NCI-H2171 treated with DMSO at 0.1 percent for 48 hours (cell line): ENCODE results near the gene DAD1.
"Not testable (repeated sequence)": the region's sequence is repeated elsewhere in the genome, so short reads cannot be mapped to it uniquely, and the experiment has no call there.

Source experiments
- DNase-seq: peaks from one replicate; lab custom pipeline; 2025; lab: John Stamatoyannopoulos, UW

The DAD1 gene

GRCh38 chr14:22589096-22589839, at the start of gene DAD1:
Gene DAD1 (minus strand): TSS chr14:22589224. CDS start chr14:22589157, 67 bp downstream.
- DNase-seq = peak; percentile 100

GRCh38 chr14:22635980-22636379, 47.0 kb upstream of the DAD1 start:
- DNase-seq = not testable (repeated sequence)

- DNase-seq = no peak
Measured at GRCh38 chr14:22634233-22634900, 45.3 kb upstream of the DAD1 start.

DNA sequence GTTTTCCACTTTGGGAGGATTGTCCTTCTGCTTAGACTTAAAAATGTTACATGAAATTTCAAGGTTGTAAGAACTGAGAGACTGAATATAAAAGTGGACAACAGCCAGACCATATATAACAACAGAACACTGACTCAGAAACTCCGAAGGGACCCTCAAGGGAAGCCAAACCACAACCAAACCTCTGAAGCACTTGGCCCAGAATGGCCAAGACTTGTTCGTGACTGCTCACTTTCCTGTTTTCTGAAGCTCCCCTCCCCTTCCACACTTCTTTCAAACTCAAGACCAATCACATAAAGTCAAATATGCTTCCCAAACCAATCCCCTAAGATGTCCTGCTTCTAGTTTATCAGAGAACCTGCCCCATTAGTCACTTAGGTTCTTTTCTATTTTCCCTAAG, 41.5 kb upstream of the DAD1 start:
- DNase-seq = no peak

DNA sequence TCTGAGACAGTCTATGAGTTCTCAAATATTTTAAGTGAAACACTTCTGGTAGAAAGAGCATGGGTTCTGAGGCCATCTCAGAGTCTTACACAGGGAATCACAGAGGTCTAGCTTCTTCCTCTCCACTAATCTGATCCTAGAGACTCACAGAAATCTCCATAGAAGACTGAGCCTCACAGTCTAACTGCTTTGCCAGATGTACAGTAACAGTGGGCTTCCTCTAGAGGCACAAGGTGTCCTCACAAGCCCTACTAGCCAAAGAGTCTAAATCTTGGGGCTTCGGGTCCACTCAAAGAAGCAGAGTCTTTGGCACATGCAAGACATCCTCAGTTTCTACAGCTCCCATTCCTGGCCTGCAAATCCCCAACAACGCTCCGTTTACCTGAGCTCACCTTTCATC, 41.0 kb upstream of the DAD1 start:
- DNase-seq = no peak

DNA sequence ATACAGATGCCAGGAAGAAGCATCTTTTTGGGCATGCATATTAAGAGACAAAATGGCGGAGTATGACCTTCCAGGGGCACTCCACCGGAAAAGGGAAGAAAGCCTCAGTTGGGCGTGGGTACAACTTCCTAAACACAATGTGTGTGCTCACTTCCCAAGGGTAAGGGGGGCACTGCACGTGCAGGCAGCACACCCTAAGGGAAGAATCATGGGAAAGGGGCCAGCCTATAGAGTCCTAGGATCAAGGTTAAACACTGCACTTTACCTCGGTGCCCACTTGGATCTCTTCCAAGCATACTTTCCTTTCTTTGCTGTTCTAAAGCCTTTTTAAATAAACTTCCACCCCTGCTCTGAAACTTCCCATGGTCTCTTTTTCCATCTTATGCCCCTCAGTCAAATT, 40.3 kb upstream of the DAD1 start:
- no peak for DNase-seq

GRCh38 chr14:22627506-22628263, 38.7 kb upstream of the DAD1 start:
- DNase-seq = no peak

DNA sequence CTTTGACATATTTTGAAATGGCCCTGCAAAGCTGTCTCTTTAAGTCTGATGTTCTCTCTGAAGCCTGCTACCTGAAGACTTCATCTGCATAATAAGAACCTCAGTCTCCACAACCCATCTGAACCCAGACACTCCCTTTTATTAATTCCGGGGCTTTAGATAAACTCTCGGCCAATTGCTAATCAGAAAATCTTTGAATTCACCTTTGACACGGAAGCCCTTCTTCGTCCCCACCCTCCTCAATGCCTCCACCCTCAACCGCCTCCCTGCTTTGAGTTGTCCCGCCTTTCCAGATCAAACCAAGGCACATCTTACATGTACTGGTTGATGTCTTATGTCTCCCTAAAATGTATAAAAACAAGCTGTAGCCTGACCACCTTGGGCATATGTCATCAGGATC, 37.6 kb upstream of the DAD1 start:
- DNase-seq = no peak

GRCh38 chr14:22623047-22623446, 34.0 kb upstream of the DAD1 start:
- no peak for DNase-seq

- DNase-seq = no peak
Measured at GRCh38 chr14:22622255-22622654, 33.2 kb upstream of the DAD1 start.

GRCh38 chr14:22615765-22616164, 26.7 kb upstream of the DAD1 start:
- DNase-seq = not testable (repeated sequence)

- no peak for DNase-seq
Measured at GRCh38 chr14:22614240-22614799, 25.3 kb upstream of the DAD1 start.

DNA sequence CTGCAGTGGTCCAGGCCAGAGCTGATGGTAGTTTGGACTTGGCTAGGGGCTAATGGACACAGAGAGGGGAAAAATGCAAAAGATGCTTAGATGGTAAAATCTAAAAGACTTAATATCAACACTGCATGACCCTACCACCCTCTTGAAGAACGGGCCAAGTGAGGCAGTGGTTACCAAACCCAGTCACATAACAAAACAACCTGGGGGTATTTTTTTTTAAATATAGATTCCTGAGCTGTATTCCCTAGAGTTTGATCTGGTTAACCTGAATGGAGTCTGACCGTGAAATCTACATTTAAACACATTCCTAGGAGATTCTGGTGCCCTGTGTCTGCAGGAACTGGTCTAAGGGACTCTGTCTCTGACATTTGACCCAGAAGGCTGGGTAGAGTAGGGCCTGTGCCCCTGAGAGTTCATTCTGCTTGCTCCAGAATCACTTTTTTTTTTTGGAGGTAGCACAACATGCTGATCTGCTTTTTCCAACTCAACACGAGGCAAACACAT, 24.8 kb upstream of the DAD1 start:
- no peak for DNase-seq

GRCh38 chr14:22613106-22613695, 24.2 kb upstream of the DAD1 start:
- no peak for DNase-seq

GRCh38 chr14:22610931-22611330, 21.9 kb upstream of the DAD1 start:
- DNase-seq = no peak

DNA sequence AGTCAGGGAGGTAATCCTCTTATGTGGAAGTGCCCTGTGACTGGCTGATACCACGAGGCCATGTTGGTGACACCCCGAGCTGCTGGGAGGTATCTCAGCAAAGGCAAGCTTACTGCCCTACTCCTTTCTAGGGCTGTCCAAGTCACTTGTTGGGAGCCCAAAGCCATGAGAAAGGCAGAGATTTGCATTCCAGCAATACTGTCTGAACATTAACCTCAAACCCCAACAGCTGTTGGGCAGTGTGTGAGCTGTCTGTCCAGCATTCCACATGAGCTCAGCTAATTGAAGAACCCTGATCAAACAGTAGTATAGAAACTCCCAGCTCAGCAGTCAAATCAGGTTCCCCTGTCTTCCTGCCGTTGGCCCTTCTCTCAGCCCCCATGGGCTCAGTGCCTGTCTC, 18.3 kb upstream of the DAD1 start:
- no peak for DNase-seq

DNA sequence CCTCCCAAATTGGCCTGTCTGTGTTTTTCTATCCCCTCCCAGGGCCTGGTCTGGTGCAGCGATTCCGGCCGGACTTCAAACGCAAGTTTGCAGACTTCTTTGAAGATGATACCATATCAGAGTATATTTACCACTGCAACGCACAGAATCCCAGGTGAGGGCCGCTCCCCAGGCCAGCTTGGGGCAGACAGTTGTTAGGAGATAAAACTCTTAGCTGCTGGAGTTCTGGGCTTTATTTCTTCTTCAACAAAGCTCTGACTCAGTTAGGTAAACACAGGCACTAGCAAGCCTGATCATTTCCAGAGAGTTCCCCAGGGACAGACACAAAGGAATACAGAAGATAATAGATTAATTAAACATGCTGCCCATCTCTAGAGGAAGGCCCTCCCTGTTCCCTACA, 17.4 kb upstream of the DAD1 start:
- DNase-seq = peak; percentile 57

DNA sequence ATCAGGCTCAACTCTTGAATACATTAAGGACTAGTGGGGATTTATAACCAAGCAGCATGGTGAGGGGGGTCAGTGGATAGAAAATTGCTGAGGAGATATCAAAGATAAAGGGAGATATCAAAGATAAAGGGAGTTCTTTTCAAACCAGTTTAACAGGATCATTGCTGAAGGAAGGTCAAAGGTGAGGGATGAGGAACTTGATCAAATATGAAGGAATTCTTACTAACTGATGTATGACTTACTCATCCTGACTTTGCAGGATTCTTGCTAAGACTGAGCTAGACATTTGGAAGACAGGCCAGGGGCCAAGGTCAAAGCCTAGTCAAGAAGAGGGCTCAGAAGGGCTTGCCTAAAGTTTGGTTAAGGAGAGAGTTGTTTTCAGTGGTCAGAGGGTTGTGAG, 13.8 kb upstream of the DAD1 start:
- DNase-seq = no peak

DNA sequence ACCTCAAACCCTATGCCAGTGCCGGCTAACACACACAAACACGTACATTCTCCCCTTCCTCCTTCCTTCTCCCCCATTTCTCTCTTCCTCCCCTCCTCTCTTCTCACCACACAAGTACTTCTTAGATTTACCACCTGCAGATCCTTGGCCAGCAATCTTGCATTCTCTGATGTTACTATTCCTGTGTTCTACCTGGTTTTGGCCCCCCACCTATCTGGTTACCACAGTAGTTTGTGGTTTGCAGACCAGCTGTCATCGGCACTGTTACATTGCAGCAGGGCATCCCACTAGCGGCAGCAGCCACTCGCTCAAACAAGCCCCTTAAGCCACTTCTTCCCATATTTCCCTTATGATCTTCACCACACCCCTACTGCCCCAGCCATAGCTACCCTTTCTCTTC, 13.0 kb upstream of the DAD1 start:
- DNase-seq = no peak

GRCh38 chr14:22601456-22601855, 12.4 kb upstream of the DAD1 start:
- DNase-seq = no peak

GRCh38 chr14:22600027-22600426, 11.0 kb upstream of the DAD1 start:
- no peak for DNase-seq

DNA sequence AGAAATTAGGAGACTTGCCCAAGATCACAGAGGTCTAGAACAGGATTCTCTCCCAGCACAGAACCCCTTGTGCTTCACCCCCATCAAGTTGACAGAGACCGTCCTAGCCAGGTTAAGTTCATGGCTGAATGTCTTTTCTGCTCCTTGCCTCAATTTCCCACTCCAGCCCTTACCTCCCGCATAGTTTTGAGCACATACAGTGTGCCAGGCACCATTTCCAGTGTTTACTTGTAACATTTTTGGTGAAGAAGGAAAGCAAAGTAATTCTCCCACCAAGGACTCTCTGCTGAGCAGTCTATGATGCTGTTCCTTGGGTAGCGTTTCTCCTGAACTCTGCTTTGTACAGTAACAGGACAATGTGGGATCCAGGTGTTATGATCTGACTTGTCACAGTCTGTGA, 10.3 kb upstream of the DAD1 start:
- no peak for DNase-seq
